ENCODE measurements around the gene RTL1.

Gene RTL1

GRCh38 chr14:100885196-100885595 lies 18.3 kb downstream of the RTL1 start:
- no peak for DNase-seq (ENCODE audit: low read depth, low spot score)
- no peak overlapping the region for H3K4me3 ChIP-seq (ENCODE audit: low read length)

- H3K4me3 ChIP-seq (ENCODE audit: low read length) = no peak overlapping the region
- DNase-seq (ENCODE audit: low read depth, low spot score) = no peak
Observed at GRCh38 chr14:100884456-100884855, 19.1 kb downstream of the RTL1 start.

- H3K4me3 ChIP-seq (ENCODE audit: low read length) = no peak overlapping the region
- no peak for DNase-seq (ENCODE audit: low read depth, low spot score)
Observed at GRCh38 chr14:100883789-100884101, 19.8 kb downstream of the RTL1 start.

GRCh38 chr14:100882991-100883788 lies 20.3 kb downstream of the RTL1 start:
- no peak for DNase-seq (ENCODE audit: low read depth, low spot score)
- H3K4me3 ChIP-seq (ENCODE audit: low read length) = no peak overlapping the region

- DNase-seq (ENCODE audit: low read depth, low spot score) = no peak
Observed at GRCh38 chr14:100882026-100882967, 21.2 kb downstream of the RTL1 start.

GRCh38 chr14:100881211-100882025 lies 22.1 kb downstream of the RTL1 start:
- DNase-seq (ENCODE audit: low read depth, low spot score) = no peak
- H3K4me3 ChIP-seq (ENCODE audit: low read length) = no peak overlapping the region

More at GRCh38 chr14:100882026-100882967, 21.2 kb downstream of the RTL1 start:
- no peak overlapping the region for H3K4me3 ChIP-seq (ENCODE audit: low read length)

GRCh38 chr14:100880271-100881101 lies 23.0 kb downstream of the RTL1 start:
- H3K4me3 ChIP-seq (ENCODE audit: low read length) = no peak overlapping the region
- no peak for DNase-seq (ENCODE audit: low read depth, low spot score)

GRCh38 chr14:100879782-100880181 lies 23.7 kb downstream of the RTL1 start:
- no peak for DNase-seq (ENCODE audit: low read depth, low spot score)

GRCh38 chr14:100879194-100879593 lies 24.3 kb downstream of the RTL1 start:
- H3K4me3 ChIP-seq (ENCODE audit: low read length) = no peak overlapping the region
- no peak for DNase-seq (ENCODE audit: low read depth, low spot score)

More at GRCh38 chr14:100879782-100880181, 23.7 kb downstream of the RTL1 start:
- no peak overlapping the region for H3K4me3 ChIP-seq (ENCODE audit: low read length)

- DNase-seq (ENCODE audit: low read depth, low spot score) = no peak
- no peak overlapping the region for H3K4me3 ChIP-seq (ENCODE audit: low read length)
Observed at GRCh38 chr14:100878271-100879146, 25.0 kb downstream of the RTL1 start.

GRCh38 chr14:100875861-100876590 lies 27.5 kb downstream of the RTL1 start:
- H3K4me3 ChIP-seq (ENCODE audit: low read length) = no peak overlapping the region
- DNase-seq (ENCODE audit: low read depth, low spot score) = no peak

- no peak overlapping the region for H3K4me3 ChIP-seq (ENCODE audit: low read length)
- no peak for DNase-seq (ENCODE audit: low read depth, low spot score)
Observed at GRCh38 chr14:100875126-100875525, 28.4 kb downstream of the RTL1 start.

- no peak for DNase-seq (ENCODE audit: low read depth, low spot score)
- no peak overlapping the region for H3K4me3 ChIP-seq (ENCODE audit: low read length)
Observed at GRCh38 chr14:100874411-100875091, 29.0 kb downstream of the RTL1 start.

- no peak overlapping the region for H3K4me3 ChIP-seq (ENCODE audit: low read length)
- no peak for DNase-seq (ENCODE audit: low read depth, low spot score)
Observed at GRCh38 chr14:100874051-100874410, 29.5 kb downstream of the RTL1 start.

GRCh38 chr14:100873096-100873482 lies 30.4 kb downstream of the RTL1 start:
- no peak overlapping the region for H3K4me3 ChIP-seq (ENCODE audit: low read length)
- DNase-seq (ENCODE audit: low read depth, low spot score) = no peak

- no peak overlapping the region for H3K4me3 ChIP-seq (ENCODE audit: low read length)
- DNase-seq (ENCODE audit: low read depth, low spot score) = no peak
Observed at GRCh38 chr14:100872259-100873095, 31.0 kb downstream of the RTL1 start.

All from Jurkat, Clone E6-1 (cell line).